ENCODE data around the gene LRCOL1. TPM values are rescaled to one million over a fixed set of nuclear protein-coding genes. Genes with fewer than 3 reads are reported as not detected.

The LRCOL1 gene
- total RNA-seq, 1 experiment from 2014 or later = not detected

- H3K36me3 ChIP-seq (ENCODE audit: control insufficient read depth in 1 of 2, insufficient read depth in 2 of 2, low read length in 2 of 2) = peaks cover 43 to 52% of the 10 kb centered on the region in 2 experiments
- no peak for DNase-seq (ENCODE audit: low read depth, low spot score)
- POLR2A ChIA-PET = no interaction called here
Measured at GRCh38 chr12:132651444-132652100, 41.2 kb upstream of the LRCOL1 start.

More at GRCh38 chr12:132651444-132652100, 41.2 kb upstream of the LRCOL1 start:
- Histone ChIP-seq H3K79me2 (ENCODE audit: insufficient read depth, low read length) (no peaks in the 10 kb centered on the region), H3K27ac (ENCODE audit: low read depth, low read length) (no peak overlapping the region), H4K20me1 (ENCODE audit: insufficient read depth) (no peaks in the 10 kb centered on the region), H3K4me3 (replicated peaks in 1 of 2; ENCODE audit: low read depth in 1 of 2, low read length in 2 of 2) (no peak overlapping the region), H3K27me3 (ENCODE audit: insufficient read depth, low read length) (no peaks in the 10 kb centered on the region), H3K9ac (ENCODE audit: low read length) (no peak overlapping the region), H3K4me1 (ENCODE audit: control insufficient read depth in 1 of 2, insufficient read depth in 2 of 2, low read length in 2 of 2) (no peaks in the 10 kb centered on the region), H3K4me2 (ENCODE audit: low read length) (no peak overlapping the region), H2AFZ (ENCODE audit: low read depth, low read length, poor library complexity, severe bottlenecking) (no peak overlapping the region), H3K9me2 (ENCODE audit: insufficient read depth) (no peaks in the 10 kb centered on the region), H3K9me3 (ENCODE audit: control insufficient read depth in 1 of 2, insufficient read depth in 1 of 2, low read depth in 1 of 2, low read length in 2 of 2) (no peaks in the 10 kb centered on the region)
- no peak for TF ChIP-seq POLR2A (IDR thresholded peaks at IDR 0.05; ENCODE audit: borderline replicate concordance, extremely low read depth, insufficient read depth, insufficient read length)
- no peak for TF ChIP-seq REST (IDR thresholded peaks at IDR 0.05; ENCODE audit: low read depth)
- TF ChIP-seq POLR2AphosphoS5 (IDR thresholded peaks at IDR 0.05; ENCODE audit: low read depth, low read length) = no peak
- TF ChIP-seq ZBTB33 (IDR thresholded peaks at IDR 0.05; ENCODE audit: extremely low read depth, insufficient replicate concordance, low read length) = no peak
- no peak for TF ChIP-seq ZFX (IDR thresholded peaks at IDR 0.05)
- no peak for TF ChIP-seq EZH2phosphoT487 (IDR thresholded peaks at IDR 0.05; ENCODE audit: borderline replicate concordance)
- intact Hi-C loops (cut with micrococcal nuclease) = no loop called here
- CTCF ChIA-PET = no interaction called here
- BruUV-seq (replicated peaks) = no TSS peak
- RAD21 ChIA-PET (ENCODE audit: low non-redundant PET in 1 of 2, low total read pairs in 2 of 2, uncharacterized antibody in 2 of 2, unreplicated experiment in 2 of 2) = no interaction called here
- no peak for ATAC-seq
